Left lung (tissue), 10 donors: ENCODE data around the gene NFASC. TPM values are rescaled to one million over a fixed set of nuclear protein-coding genes. Genes with fewer than 3 reads are reported as not detected.

Experiments
- ATAC-seq: fragments of 200-7000 bp; cut with Tn5 transposase; one replicate; pipeline ENCODE4 v1.9.1; 2020; ENCODE audit warnings: moderate library complexity
- DNase-seq, 4 donors: peaks; one replicate each; pipeline ENCODE4 v3.0.0-alpha.2; 2013 to 2020
- H3K27ac ChIP-seq, 2 donors: fragments of 200-600 bp; sonication (generic) in 1 of 2; one replicate each; pipeline versions ENCODE4 v1.5.0 to v1.8.0; 2020 to 2021
- H3K27me3 ChIP-seq, 2 donors: fragments of 200-600 bp; sonication (generic) in 1 of 2; one replicate each; pipeline versions ENCODE4 v1.5.0 to v1.8.0; 2020 to 2021
- H3K36me3 ChIP-seq, 2 donors: fragments of 200-600 bp; sonication (generic) in 1 of 2; one replicate each; pipeline versions ENCODE4 v1.5.0 to v1.8.0; 2020 to 2021
- H3K4me1 ChIP-seq, 2 donors: fragments of 200-600 bp; one replicate each; pipeline ENCODE4 v1.8.0; 2021
- H3K4me3 ChIP-seq, 2 donors: fragments of 200-600 bp; sonication (generic) in 1 of 2; one replicate each; pipeline versions ENCODE4 v1.5.0 to v1.8.0; 2020 to 2021; ENCODE audit warnings: mild to moderate bottlenecking in 1 of 2
- H3K9me3 ChIP-seq, 2 donors: fragments of 200-600 bp; sonication (generic) in 1 of 2; one replicate each; pipeline versions ENCODE4 v1.5.0 to v1.8.0; 2020 to 2021
- CTCF ChIP-seq, 2 donors: fragments of 200-600 bp; sonication (generic) in 1 of 2; IDR thresholded peaks; one replicate each; pipeline versions ENCODE4 v1.5.0 to v1.8.0; 2021; ENCODE audit warnings: antibody characterized with exemption in 2 of 2
- intact Hi-C, 2 donors: fragments of 100-400 bp; cut with DNase I; formaldehyde crosslinking; loops; one replicate each; pipeline versions ENCODE4 v1.11.2 to v1.14.2; 2022
- polyA plus RNA-seq, 6 donors: library from polyadenylated mRNA; unstranded; fragments of 120-200 nt; gene quantifications; one replicate each; pipeline ENCODE4 v1.2.1, GENCODE V29; 2013; ENCODE audit not compliant: insufficient read length in 6 of 6
- total RNA-seq, 2 donors: library from RNA; stranded (reverse); fragmentation: NEBNext Ultra II Directional; extraction: Animal tissue kit (Norgen Biotek cat#: 25700); gene quantifications; one replicate each; pipeline ENCODE4 v1.2.1, GENCODE V29; 2021
- donor health status: DM: no; HTN: yes; CAD: no.
- donor health status: DM: no; HTN: no; CAD: no.

The NFASC gene
- total and polyA plus RNA-seq, 8 donors = 1.2 to 11.5 (median 2.0) TPM

GRCh38 chr1:204988196-204988595, 117.5 kb downstream of the NFASC start:
- H3K4me3 ChIP-seq = no peak overlapping the region
- no peaks in the 10 kb centered on the region for H3K9me3 ChIP-seq
- H3K4me1 ChIP-seq = peaks cover 0 to 15% of the 10 kb centered on the region in 2 donors
- no peak for ATAC-seq
- TF ChIP-seq CTCF (IDR thresholded peaks at IDR 0.05) = no peak
- H3K27me3 ChIP-seq = peaks cover 0 to 10% of the 10 kb centered on the region in 2 donors
- H3K27ac ChIP-seq = no peak overlapping the region
- no peaks in the 10 kb centered on the region for H3K36me3 ChIP-seq
- DNase-seq = no peak
- intact Hi-C loops = no loop called here

- Histone ChIP-seq H3K9me3 (no peaks in the 10 kb centered on the region), H3K27me3 (peaks cover 0 to 10% of the 10 kb centered on the region in 2 donors), H3K27ac (no peak overlapping the region), H3K36me3 (no peaks in the 10 kb centered on the region), H3K4me3 (no peak overlapping the region), H3K4me1 (peaks cover 0 to 26% of the 10 kb centered on the region in 2 donors)
- intact Hi-C loops = no loop called here
- TF ChIP-seq CTCF (IDR thresholded peaks at IDR 0.05) = peak; percentile 89 to 90
- ATAC-seq (peak; percentile 96), DNase-seq (peak; percentile 53 to 87 (median 70))
Measured at GRCh38 chr1:204989266-204990058, 118.8 kb downstream of the NFASC start.

- DNase-seq (no peak), ATAC-seq (no peak)
- H3K27ac ChIP-seq = no peak overlapping the region
- no peaks in the 10 kb centered on the region for H3K9me3 ChIP-seq
- H3K27me3 ChIP-seq = peaks cover 0 to 10% of the 10 kb centered on the region in 2 donors
- H3K4me1 ChIP-seq = peaks cover 0 to 26% of the 10 kb centered on the region in 2 donors
- TF ChIP-seq CTCF (IDR thresholded peaks at IDR 0.05) = no peak
- no peak overlapping the region for H3K4me3 ChIP-seq
- intact Hi-C loops = no loop called here
- no peaks in the 10 kb centered on the region for H3K36me3 ChIP-seq
Measured at GRCh38 chr1:204990059-204990664, 119.5 kb downstream of the NFASC start.

- DNase-seq = peak in 1 of 4 donors; percentile 61
- Histone ChIP-seq H3K27me3 (peaks cover 0 to 10% of the 10 kb centered on the region in 2 donors), H3K4me3 (no peak overlapping the region), H3K9me3 (no peaks in the 10 kb centered on the region), H3K27ac (peak overlapping the region in 1 of 2 donors; percentile 88), H3K36me3 (no peaks in the 10 kb centered on the region), H3K4me1 (peaks cover 0 to 26% of the 10 kb centered on the region in 2 donors)
- intact Hi-C loops = no loop called here
- no peak for ATAC-seq
- TF ChIP-seq CTCF (IDR thresholded peaks at IDR 0.05) = no peak
Measured at GRCh38 chr1:204990721-204991341, 120.2 kb downstream of the NFASC start.

- TF ChIP-seq CTCF (IDR thresholded peaks at IDR 0.05) = no peak
Measured at GRCh38 chr1:204991342-204991844, 120.7 kb downstream of the NFASC start.

More at GRCh38 chr1:204991342-204991844, 120.7 kb downstream of the NFASC start:
- no peaks in the 10 kb centered on the region for H3K36me3 ChIP-seq
- ATAC-seq (no peak), DNase-seq (peak in 1 of 4 donors; percentile 78)
- peaks cover 0 to 10% of the 10 kb centered on the region in 2 donors for H3K27me3 ChIP-seq
- intact Hi-C loops = no loop called here
- H3K4me1 ChIP-seq = peaks cover 0 to 26% of the 10 kb centered on the region in 2 donors
- no peaks in the 10 kb centered on the region for H3K9me3 ChIP-seq
- H3K4me3 ChIP-seq = no peak overlapping the region
- peak overlapping the region in 1 of 2 donors; percentile 88 for H3K27ac ChIP-seq
